Activated CD4-positive, alpha-beta T cell treated with anti-CD3 and anti-CD28 coated beads for 1 hour (primary cell): ENCODE results near the gene ADGRD1.
"Not testable (repeated sequence)": the region's sequence is repeated elsewhere in the genome, so short reads cannot be mapped to it uniquely, and the experiment has no call there.

Source experiments
- DNase-seq: peaks from one replicate; pipeline ENCODE4 v3.0.0-alpha.2; 2020

ADGRD1 gene

GRCh38 chr12:130953771-130954543 lies at the start of gene ADGRD1:
Gene ADGRD1, plus strand, starts transcription at chr12:130953907. Its CDS starts 559 bp downstream, at chr12:130954466.
- DNase-seq: no peak

GRCh38 chr12:130904064-130904463 lies 49.6 kb upstream of the ADGRD1 start:
- DNase-seq: no peak

GRCh38 chr12:130904936-130905455 lies 48.7 kb upstream of the ADGRD1 start:
- not testable (repeated sequence) for DNase-seq

GRCh38 chr12:130909111-130909510 lies 44.6 kb upstream of the ADGRD1 start:
- no peak for DNase-seq

- no peak for DNase-seq
Observed at GRCh38 chr12:130911193-130911592, 42.5 kb upstream of the ADGRD1 start.

GRCh38 chr12:130911933-130912332 lies 41.8 kb upstream of the ADGRD1 start:
- no peak for DNase-seq

- DNase-seq: no peak
Observed at GRCh38 chr12:130916241-130916911, 37.3 kb upstream of the ADGRD1 start.

- DNase-seq: no peak
Observed at GRCh38 chr12:130917607-130918006, 36.1 kb upstream of the ADGRD1 start.

GRCh38 chr12:130919086-130919485 lies 34.6 kb upstream of the ADGRD1 start:
- DNase-seq: no peak

GRCh38 chr12:130920119-130920703 lies 33.5 kb upstream of the ADGRD1 start:
- DNase-seq: no peak

- no peak for DNase-seq
Observed at GRCh38 chr12:130920723-130921381, 32.9 kb upstream of the ADGRD1 start.

- no peak for DNase-seq
Observed at GRCh38 chr12:130922511-130922953, 31.2 kb upstream of the ADGRD1 start.

- DNase-seq: no peak
Observed at GRCh38 chr12:130924966-130925665, 28.6 kb upstream of the ADGRD1 start.

GRCh38 chr12:130925666-130926015 lies 28.1 kb upstream of the ADGRD1 start:
- no peak for DNase-seq

- DNase-seq: no peak
Observed at GRCh38 chr12:130929363-130929762, 24.3 kb upstream of the ADGRD1 start.

- DNase-seq: no peak
Observed at GRCh38 chr12:130932061-130932930, 21.4 kb upstream of the ADGRD1 start.

GRCh38 chr12:130933269-130933995 lies 20.3 kb upstream of the ADGRD1 start:
- DNase-seq: no peak

GRCh38 chr12:130934753-130935152 lies 19.0 kb upstream of the ADGRD1 start:
- DNase-seq: no peak

GRCh38 chr12:130936561-130936960 lies 17.1 kb upstream of the ADGRD1 start:
- DNase-seq: no peak

- DNase-seq: no peak
Observed at GRCh38 chr12:130937063-130937462, 16.6 kb upstream of the ADGRD1 start.

- DNase-seq: not testable (repeated sequence)
Observed at GRCh38 chr12:130937546-130937945, 16.2 kb upstream of the ADGRD1 start.
